ENCODE measurements around the gene PIK3C2A.
"Not testable (repeated sequence)": the region's sequence is repeated elsewhere in the genome, so short reads cannot be mapped to it uniquely, and the experiment has no call there.

The PIK3C2A gene

GRCh38 chr11:17207317-17208256 is at the start of gene PIK3C2A:
Gene PIK3C2A, minus strand, starts transcription at chr11:17207986. Its CDS starts 38,245 bp downstream, at chr11:17169741.
- peak; percentile 89 for DNase-seq (ENCODE audit: low read depth)

GRCh38 chr11:17257196-17257595 is 49.4 kb upstream of the PIK3C2A start:
- DNase-seq (ENCODE audit: low read depth) = no peak

- DNase-seq (ENCODE audit: low read depth) = no peak
These were observed 48.7 kb upstream of the PIK3C2A start for GRCh38 chr11:17256512-17256911.

GRCh38 chr11:17252704-17253103 is 44.9 kb upstream of the PIK3C2A start:
- DNase-seq (ENCODE audit: low read depth) = no peak

- DNase-seq (ENCODE audit: low read depth) = no peak
These were observed 43.0 kb upstream of the PIK3C2A start for GRCh38 chr11:17250561-17251350.

GRCh38 chr11:17244046-17244445 is 36.3 kb upstream of the PIK3C2A start:
- no peak for DNase-seq (ENCODE audit: low read depth)

GRCh38 chr11:17242954-17243353 is 35.2 kb upstream of the PIK3C2A start:
- DNase-seq (ENCODE audit: low read depth) = not testable (repeated sequence)

- no peak for DNase-seq (ENCODE audit: low read depth)
These were observed 33.0 kb upstream of the PIK3C2A start for GRCh38 chr11:17240780-17241179.

- not testable (repeated sequence) for DNase-seq (ENCODE audit: low read depth)
These were observed 32.1 kb upstream of the PIK3C2A start for GRCh38 chr11:17239927-17240326.

- no peak for DNase-seq (ENCODE audit: low read depth)
These were observed 30.6 kb upstream of the PIK3C2A start for GRCh38 chr11:17238377-17238776.

GRCh38 chr11:17233101-17233500 is 25.3 kb upstream of the PIK3C2A start:
- DNase-seq (ENCODE audit: low read depth) = no peak

- DNase-seq (ENCODE audit: low read depth) = no peak
These were observed 23.4 kb upstream of the PIK3C2A start for GRCh38 chr11:17230867-17231851.

GRCh38 chr11:17229481-17230152 is 21.8 kb upstream of the PIK3C2A start:
- DNase-seq (ENCODE audit: low read depth) = no peak

GRCh38 chr11:17228186-17228925 is 20.6 kb upstream of the PIK3C2A start:
- not testable (repeated sequence) for DNase-seq (ENCODE audit: low read depth)

GRCh38 chr11:17224727-17225126 is 16.9 kb upstream of the PIK3C2A start:
- DNase-seq (ENCODE audit: low read depth) = no peak

GRCh38 chr11:17221968-17222367 is 14.2 kb upstream of the PIK3C2A start:
- no peak for DNase-seq (ENCODE audit: low read depth)

- DNase-seq (ENCODE audit: low read depth) = no peak
These were observed 11.2 kb upstream of the PIK3C2A start for GRCh38 chr11:17219016-17219415.

- DNase-seq (ENCODE audit: low read depth) = no peak
These were observed 10.6 kb upstream of the PIK3C2A start for GRCh38 chr11:17218403-17218802.

GRCh38 chr11:17217401-17217800 is 9.6 kb upstream of the PIK3C2A start:
- no peak for DNase-seq (ENCODE audit: low read depth)

GRCh38 chr11:17214338-17214737 is 6.6 kb upstream of the PIK3C2A start:
- DNase-seq (ENCODE audit: low read depth) = no peak
